ENCODE data around the gene VPS8.

VPS8 gene

GRCh38 chr3:184783319-184783718, 28.6 kb upstream of the VPS8 start:
- DNase-seq: no peak

- no peak for DNase-seq
Measured at GRCh38 chr3:184784731-184785500, 27.1 kb upstream of the VPS8 start.

GRCh38 chr3:184785890-184786279, 26.1 kb upstream of the VPS8 start:
- no peak for DNase-seq

- DNase-seq: no peak
Measured at GRCh38 chr3:184786280-184786941, 25.6 kb upstream of the VPS8 start.

- no peak for DNase-seq
Measured at GRCh38 chr3:184788751-184789150, 23.2 kb upstream of the VPS8 start.

- no peak for DNase-seq
Measured at GRCh38 chr3:184789314-184789998, 22.5 kb upstream of the VPS8 start.

GRCh38 chr3:184791171-184791570, 20.8 kb upstream of the VPS8 start:
- no peak for DNase-seq

GRCh38 chr3:184795522-184796190, 16.3 kb upstream of the VPS8 start:
- DNase-seq: no peak

GRCh38 chr3:184796551-184796950, 15.4 kb upstream of the VPS8 start:
- no peak for DNase-seq

GRCh38 chr3:184796954-184797353, 15.0 kb upstream of the VPS8 start:
- no peak for DNase-seq

GRCh38 chr3:184798120-184798519, 13.8 kb upstream of the VPS8 start:
- DNase-seq: no peak

GRCh38 chr3:184800349-184800930, 11.5 kb upstream of the VPS8 start:
- no peak for DNase-seq

- DNase-seq: no peak
Measured at GRCh38 chr3:184801241-184801785, 10.7 kb upstream of the VPS8 start.

- no peak for DNase-seq
Measured at GRCh38 chr3:184802150-184802549, 9.8 kb upstream of the VPS8 start.

GRCh38 chr3:184804801-184805200, 7.2 kb upstream of the VPS8 start:
- DNase-seq: no peak

GRCh38 chr3:184805351-184806038, 6.5 kb upstream of the VPS8 start:
- DNase-seq: peak; percentile 83

- no peak for DNase-seq
Measured at GRCh38 chr3:184806567-184807271, 5.2 kb upstream of the VPS8 start.

- DNase-seq: no peak
Measured at GRCh38 chr3:184807549-184807948, 4.4 kb upstream of the VPS8 start.

GRCh38 chr3:184808021-184808420, 3.9 kb upstream of the VPS8 start:
- no peak for DNase-seq

GRCh38 chr3:184810146-184810545, 1.8 kb upstream of the VPS8 start:
- no peak for DNase-seq

GRCh38 chr3:184811034-184811433, 932 bp upstream of the VPS8 start:
- DNase-seq: no peak

GRCh38 chr3:184811663-184811998, 335 bp upstream of the VPS8 start:
- DNase-seq: no peak
